NCI-H748 (cell line): ENCODE data around the gene IL1R1.
"Not testable (repeated sequence)": the region's sequence is repeated elsewhere in the genome, so short reads cannot be mapped to it uniquely, and the experiment has no call there.

Experiments used
- DNase-seq: peaks from one replicate; lab custom pipeline; 2025; ENCODE audit not compliant: unreplicated experiment; lab: John Stamatoyannopoulos, UW

IL1R1 gene

GRCh38 chr2:102141970-102142828 lies at the start of gene IL1R1:
Gene IL1R1 (plus strand): TSS chr2:102142746. CDS start chr2:102157725, 14,979 bp downstream.
- peak; percentile 38 for DNase-seq

GRCh38 chr2:102093662-102094061 lies 48.9 kb upstream of the IL1R1 start:
- no peak for DNase-seq

GRCh38 chr2:102094917-102095316 lies 47.6 kb upstream of the IL1R1 start:
- no peak for DNase-seq

GRCh38 chr2:102096103-102096502 lies 46.4 kb upstream of the IL1R1 start:
- no peak for DNase-seq

GRCh38 chr2:102098756-102099155 lies 43.8 kb upstream of the IL1R1 start:
- no peak for DNase-seq

- no peak for DNase-seq
Observed at GRCh38 chr2:102099536-102100298, 42.8 kb upstream of the IL1R1 start.

- DNase-seq: no peak
Observed at GRCh38 chr2:102100371-102101096, 42.0 kb upstream of the IL1R1 start.

GRCh38 chr2:102101097-102101848 lies 41.3 kb upstream of the IL1R1 start:
- no peak for DNase-seq

GRCh38 chr2:102101849-102102635 lies 40.5 kb upstream of the IL1R1 start:
- no peak for DNase-seq

- DNase-seq: not testable (repeated sequence)
Observed at GRCh38 chr2:102102636-102102948, 40.0 kb upstream of the IL1R1 start.

GRCh38 chr2:102103284-102103683 lies 39.3 kb upstream of the IL1R1 start:
- DNase-seq: no peak

GRCh38 chr2:102103992-102104871 lies 38.3 kb upstream of the IL1R1 start:
- no peak for DNase-seq

- DNase-seq: no peak
Observed at GRCh38 chr2:102106133-102106556, 36.4 kb upstream of the IL1R1 start.

- not testable (repeated sequence) for DNase-seq
Observed at GRCh38 chr2:102106813-102107740, 35.5 kb upstream of the IL1R1 start.

GRCh38 chr2:102107741-102108070 lies 34.8 kb upstream of the IL1R1 start:
- no peak for DNase-seq

- no peak for DNase-seq
Observed at GRCh38 chr2:102109016-102109415, 33.5 kb upstream of the IL1R1 start.

- DNase-seq: no peak
Observed at GRCh38 chr2:102110171-102110570, 32.4 kb upstream of the IL1R1 start.
